ENCODE measurements around the gene SLC22A12.

The SLC22A12 gene

GRCh38 chr11:64648551-64648950 lies 57.5 kb downstream of the SLC22A12 start:
- no peak for DNase-seq (ENCODE audit: low read depth)

GRCh38 chr11:64649291-64649697 lies 58.3 kb downstream of the SLC22A12 start:
- no peak for DNase-seq (ENCODE audit: low read depth)

- no peak for DNase-seq (ENCODE audit: low read depth)
Measured at GRCh38 chr11:64650923-64651523, 60.0 kb downstream of the SLC22A12 start.
